ENCODE results near the gene ITSN2.

GRCh38 chr2:24313744-24314632, 46.3 kb downstream of the ITSN2 start:
- TF ChIP-seq CREB1 (CRISPR knock-in tag; IDR thresholded peaks at IDR 0.05) (no peak), CTCF (IDR thresholded peaks at IDR 0.05) (no peak), GABPB1 (CRISPR knock-in tag; IDR thresholded peaks at IDR 0.05) (no peak), NR1H2 (CRISPR knock-in tag; IDR thresholded peaks at IDR 0.05) (no peak), STAT6 (CRISPR knock-in tag; conservative IDR thresholded peaks at IDR 0.05; ENCODE audit: low read depth) (no peak), NR3C1 (CRISPR knock-in tag; conservative IDR thresholded peaks at IDR 0.05; ENCODE audit: low read depth) (no peak), CREM (CRISPR knock-in tag; IDR thresholded peaks at IDR 0.05) (no peak), USF2 (CRISPR knock-in tag; IDR thresholded peaks at IDR 0.05) (no peak), ETV6 (CRISPR knock-in tag; IDR thresholded peaks at IDR 0.05) (no peak), FOXK1 (CRISPR knock-in tag; IDR thresholded peaks at IDR 0.05) (no peak)

Measured in WTC11 (cell line).